ENCODE data around the gene RPS16. TPM values are rescaled to one million over a fixed set of nuclear protein-coding genes. Genes with fewer than 3 reads are reported as not detected.
A peak's percentile ranks its signal among the peaks of the same experiment; 100 is the strongest.

RPS16 gene
- total and polyA plus RNA-seq, 2 of the 8 experiments (the other 6 are each of a cell fraction or from before 2014, with no cell fraction given), result 2,433 to 7,810 TPM

- H2BK5ac ChIP-seq (ENCODE audit: low read depth, low read length), result no peak overlapping the region
- no peak overlapping the region for H3K9ac ChIP-seq (replicated peaks in 1 of 4; ENCODE audit: extremely low read depth in 1 of 4, low read depth in 3 of 4, low read length in 3 of 4)
- H2BK12ac ChIP-seq (ENCODE audit: low read depth, low read length), result no peak overlapping the region
- WGBS, 2 experiments (ENCODE audit: extremely low coverage in 1 of 2, insufficient coverage in 1 of 2, insufficient read length in 1 of 2, insufficient replicate concordance in 2 of 2, low coverage in 1 of 2, low lambda C conversion rate in 2 of 2, missing lambda C conversion rate in 1 of 2), result 86% methylated on average over 24 of the region's 27 CpGs; no CpG with 5 or more reads in 1 of the 2 experiments
- DNase-seq (ENCODE audit: low read depth in 1 of 2, low spot score in 2 of 2), result peak in 1 of 2 experiments; percentile 53
- no peak overlapping the region for H3K14ac ChIP-seq (ENCODE audit: insufficient read length)
- H3K18ac ChIP-seq (ENCODE audit: extremely low read depth, low read length), result no peak overlapping the region
- no peaks in the 10 kb centered on the region; the same call in 1 of the 2 replicates for H3K79me1 ChIP-seq (ENCODE audit: low read depth, low read length)
- H2AK5ac ChIP-seq (ENCODE audit: low read depth, low read length), result no peak overlapping the region
- no peak overlapping the region for H3K4me2 ChIP-seq (ENCODE audit: insufficient read depth in 1 of 2, low read depth in 2 of 2, low read length in 2 of 2)
- ChIA-PET CTCF (ENCODE audit: partially characterized antibody) (interaction anchor here (0.6 to 3.1 kb wide), 7 partner anchors 11 to 58 kb away, joined by 3 to 13 read pairs (median 4); partner anchors contain the start of gene RPS16), POLR2A (ENCODE audit: partially characterized antibody) (interaction anchor here (0.6 to 25.7 kb wide), 8 partner anchors 9 to 1469 kb away, joined by 3 to 1154 read pairs (median 4); partner anchors contain the start of genes MED29, PAF1, RPS16 and SUPT5H)
- peaks cover 6 to 17% of the 10 kb centered on the region in 2 experiments; a peak in 3 of 4 replicates for H3K79me2 ChIP-seq (ENCODE audit: control insufficient read depth in 1 of 2, insufficient read depth in 2 of 2, low read length in 2 of 2)
- H3K4me1 ChIP-seq (replicated peaks in 1 of 4; ENCODE audit: control insufficient read depth in 3 of 4, insufficient read depth in 4 of 4, low read length in 3 of 4), result peaks cover 1 to 16% (median 8%) of the 10 kb centered on the region in 4 experiments; a peak in 6 of 7 replicates
- H3K23ac ChIP-seq (ENCODE audit: insufficient read length), result no peak overlapping the region
- peak overlapping the region in 1 of 4 experiments; percentile 8; a peak in 2 of 8 replicates for H3K4me3 ChIP-seq (ENCODE audit: extremely low read depth in 1 of 4, insufficient read depth in 2 of 4, low read depth in 3 of 4, low read length in 4 of 4)
- no peak overlapping the region for H2BK15ac ChIP-seq (ENCODE audit: low read length)
- no peak overlapping the region for H4K5ac ChIP-seq (ENCODE audit: insufficient read length, low read depth, low read length)
- TF ChIP-seq ZNF274 (IDR thresholded peaks at IDR 0.05; ENCODE audit: borderline replicate concordance, extremely low read depth, low read length), result no peak
- no peak for TF ChIP-seq TAF1 (IDR thresholded peaks at IDR 0.05; ENCODE audit: low read depth, low read length)
- TF ChIP-seq RFX5 (IDR thresholded peaks at IDR 0.05; ENCODE audit: borderline replicate concordance, low read depth, low read length), result no peak
- TF ChIP-seq JUN (IDR thresholded peaks at IDR 0.05; ENCODE audit: low read depth, low read length), result no peak
- no peak for TF ChIP-seq POLR2AphosphoS5 (IDR thresholded peaks at IDR 0.05; ENCODE audit: low read depth, low read length)
- no peak for TF ChIP-seq HDAC2 (IDR thresholded peaks at IDR 0.05; ENCODE audit: borderline replicate concordance in 1 of 2, low read depth in 2 of 2, low read length in 2 of 2)
- no peak overlapping the region for H2BK120ac ChIP-seq (replicated peaks; ENCODE audit: low read depth, low read length)
- H3K4ac ChIP-seq (replicated peaks; ENCODE audit: insufficient read length, low read depth, low read length), result no peak overlapping the region
- H2BK20ac ChIP-seq (ENCODE audit: low read length), result no peak overlapping the region
- no peak for FAIRE-seq
- H4K8ac ChIP-seq (ENCODE audit: extremely low read depth, insufficient read depth, low read length), result peak overlapping the region; percentile 17; the same call in 1 of the 2 replicates
- no peak overlapping the region for H4K91ac ChIP-seq (replicated peaks; ENCODE audit: insufficient read length, low read length)
- no peak overlapping the region for H3K56ac ChIP-seq (replicated peaks; ENCODE audit: insufficient read length, low read depth, low read length)
- H2AFZ ChIP-seq (ENCODE audit: low read length), result no peak overlapping the region
- H3K27me3 ChIP-seq (replicated peaks in 1 of 4; ENCODE audit: control insufficient read depth in 3 of 4, extremely low read depth in 1 of 4, insufficient read depth in 3 of 4, low read length in 3 of 4), result no peaks in the 10 kb centered on the region
- peaks cover 5 to 25% (median 14%) of the 10 kb centered on the region in 4 experiments for H3K36me3 ChIP-seq (ENCODE audit: control insufficient read depth in 2 of 4, insufficient read depth in 4 of 4, low read length in 3 of 4)
- peaks cover 9% of the 10 kb centered on the region for H3K23me2 ChIP-seq (ENCODE audit: low read depth, low read length)
- H4K20me1 ChIP-seq (replicated peaks in 1 of 2; ENCODE audit: control insufficient read depth in 1 of 2, insufficient read depth in 2 of 2, low read length in 2 of 2), result peaks cover 7 to 22% of the 10 kb centered on the region in 2 experiments
- no peaks in the 10 kb centered on the region for H3K9me3 ChIP-seq (ENCODE audit: insufficient read depth in 2 of 2, low read depth in 1 of 2, low read length in 1 of 2)
- no peak overlapping the region for H3K27ac ChIP-seq (ENCODE audit: low read depth, low read length)
Measured at GRCh38 chr19:39416152-39417120, 19.3 kb downstream of the RPS16 start.

Measured in H1 (cell line).